Activated CD4-positive, alpha-beta T cell treated with anti-CD3 and anti-CD28 coated beads, Interleukin-2, amount 10 ng/mL, durations not matched to agents 24 days and 14 days (primary cell): ENCODE measurements around the gene MOV10. TPM values are rescaled to one million over a fixed set of nuclear protein-coding genes. Genes with fewer than 3 reads are reported as not detected.
"Not testable (repeated sequence)": the region's sequence is repeated elsewhere in the genome, so short reads cannot be mapped to it uniquely, and the experiment has no call there.

Experiments used
- DNase-seq: peaks from one replicate; pipeline ENCODE4 v3.0.0; 2022
- H3K27ac Mint-ChIP-seq: one replicate; pipeline ENCODE4 v1.8.0; 2022; ENCODE audit warnings: mild to moderate bottlenecking, mixed read lengths
- H3K27me3 Mint-ChIP-seq: one replicate; pipeline ENCODE4 v1.8.0; 2022; ENCODE audit warnings: mixed read lengths
- H3K36me3 Mint-ChIP-seq: one replicate; pipeline ENCODE4 v1.8.0; 2022; ENCODE audit warnings: low read depth, mild to moderate bottlenecking, mixed read lengths
- H3K4me1 Mint-ChIP-seq: one replicate; pipeline ENCODE4 v1.8.0; 2021; ENCODE audit warnings: mixed read lengths
- H3K4me3 Mint-ChIP-seq: one replicate; pipeline ENCODE4 v1.8.0; 2022; ENCODE audit warnings: mild to moderate bottlenecking, moderate library complexity, mixed read lengths
- H3K9me3 Mint-ChIP-seq: one replicate; pipeline ENCODE4 v1.8.0; 2021; ENCODE audit warnings: mixed read lengths
- intact Hi-C: fragments of 100-400 bp; cut with micrococcal nuclease; formaldehyde crosslinking; loops from one replicate; pipeline ENCODE4 v1.15.1; 2023
- total RNA-seq: library from RNA; stranded (reverse); gene quantifications from 2 replicates; pipeline ENCODE4 v1.2.3, GENCODE V29; 2022

MOV10 gene
- total RNA-seq, 1 donor from 2014 or later, result 76.7 TPM

GRCh38 chr1:112715264-112716053 is 41.0 kb downstream of the MOV10 start, which contains the start of gene PPM1J:
PPM1J (minus strand) TSS chr1:112715332; CDS start chr1:112715301, 31 bp downstream.
- DNase-seq, result peak; percentile 100
- H3K27ac Mint-ChIP-seq, result peak within 1 kb of the TSS; percentile 35
- peaks cover 29% of the 10 kb centered on the region for H3K4me1 Mint-ChIP-seq
- intact Hi-C loops, result loop anchor here (1.0 to 5.0 kb wide), 9 partner anchors 8 to 962 kb away; partner anchors contain the start of genes LRIG2, MOV10, RHOC and SLC16A1
- H3K27me3 Mint-ChIP-seq, result peaks cover 41% of the 10 kb centered on the region
- H3K36me3 Mint-ChIP-seq, result no peaks in the 10 kb centered on the region
- H3K4me3 Mint-ChIP-seq, result peak within 1 kb of the TSS; percentile 89
- H3K9me3 Mint-ChIP-seq, result no peaks in the 10 kb centered on the region

- Mint-ChIP-seq H3K36me3 (no peaks in the 10 kb centered on the region), H3K27me3 (peaks cover 39% of the 10 kb centered on the region), H3K27ac (no peak overlapping the region), H3K4me3 (peak overlapping the region; percentile 89), H3K4me1 (peaks cover 27% of the 10 kb centered on the region), H3K9me3 (no peaks in the 10 kb centered on the region)
- intact Hi-C loops, result loop anchor here (1.0 to 5.0 kb wide), 7 partner anchors 9 to 961 kb away; partner anchors contain the start of genes LRIG2, RHOC and SLC16A1
- peak; percentile 94 for DNase-seq
Measured at GRCh38 chr1:112716133-112716720, 41.8 kb downstream of the MOV10 start.

DNA sequence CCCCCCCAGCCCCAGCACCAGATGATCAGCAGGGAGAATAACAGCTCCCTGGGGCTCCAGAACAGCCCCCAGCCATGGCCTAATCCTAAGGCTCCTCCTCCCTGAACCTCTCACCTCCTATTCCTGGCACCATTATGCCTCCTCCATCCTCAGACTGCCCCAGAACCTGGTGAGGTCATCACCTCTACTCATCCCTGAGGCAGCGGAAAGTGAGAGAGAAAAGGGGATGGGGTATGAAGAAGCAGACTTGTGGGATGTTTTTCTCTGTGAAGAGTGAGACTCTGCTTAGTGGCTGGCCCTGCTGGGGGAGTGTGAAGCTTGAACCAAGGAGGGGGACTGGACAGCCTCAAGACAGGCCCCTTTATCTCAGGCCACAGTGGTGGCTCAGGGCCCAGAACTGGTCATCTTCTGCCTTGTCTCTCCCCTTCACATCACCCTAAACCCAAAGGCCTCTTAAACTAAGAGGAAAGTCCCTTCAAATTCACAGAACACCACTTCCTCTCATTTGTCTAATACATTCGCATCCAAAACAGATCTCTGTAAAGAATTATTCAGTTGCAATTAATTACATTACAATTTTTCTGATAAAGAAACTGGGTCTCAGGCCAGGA is 42.9 kb downstream of the MOV10 start:
- H3K9me3 Mint-ChIP-seq, result no peaks in the 10 kb centered on the region
- intact Hi-C loops, result loop anchor here (2.0 to 5.0 kb wide), 3 partner anchors 240 to 960 kb away; partner anchors contain the start of genes LRIG2 and SLC16A1
- H3K27me3 Mint-ChIP-seq, result peaks cover 41% of the 10 kb centered on the region
- no peak overlapping the region for H3K4me3 Mint-ChIP-seq
- H3K4me1 Mint-ChIP-seq, result peaks cover 27% of the 10 kb centered on the region
- H3K27ac Mint-ChIP-seq, result peak overlapping the region; percentile 37
- H3K36me3 Mint-ChIP-seq, result no peaks in the 10 kb centered on the region
- DNase-seq, result no peak

DNA sequence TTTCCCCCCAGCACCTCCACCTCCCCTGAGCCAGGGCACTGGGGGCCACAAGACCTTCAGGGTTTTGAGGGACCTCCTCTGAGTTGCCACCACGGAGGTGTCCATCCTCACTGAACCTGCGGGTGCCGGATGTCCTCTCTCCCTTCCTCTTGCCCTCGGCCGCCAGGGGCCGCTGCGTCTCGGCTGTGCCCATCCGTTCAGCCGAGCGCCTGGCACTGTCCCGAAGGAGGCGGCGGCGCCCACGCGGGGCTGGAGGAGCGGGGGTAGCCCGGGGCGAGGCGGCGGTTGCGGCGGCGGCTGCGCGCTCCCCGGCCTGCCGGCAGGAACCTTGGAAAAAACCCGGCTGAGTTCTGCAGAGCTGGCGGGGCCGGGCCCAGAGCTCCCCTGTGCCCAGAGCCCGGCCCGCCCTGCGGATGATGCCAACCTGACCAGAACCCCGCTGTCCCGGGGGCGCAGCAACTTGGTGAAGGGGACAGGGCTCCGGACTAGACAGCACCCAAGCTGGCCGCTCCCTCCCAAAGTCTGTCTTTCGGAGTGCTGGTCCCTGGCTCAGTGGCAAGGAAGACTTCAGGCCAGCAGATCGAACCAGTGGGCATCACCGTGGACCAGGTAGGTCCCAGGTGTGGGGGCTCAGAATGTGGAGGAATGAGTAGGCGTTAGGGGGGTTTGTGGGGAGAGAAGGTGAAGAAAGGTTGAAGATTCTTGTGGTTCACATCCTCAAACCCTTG is 44.4 kb downstream of the MOV10 start:
- Mint-ChIP-seq H3K27ac (peak overlapping the region; percentile 79), H3K4me1 (peaks cover 32% of the 10 kb centered on the region), H3K4me3 (peak overlapping the region; percentile 26), H3K36me3 (no peaks in the 10 kb centered on the region), H3K9me3 (no peaks in the 10 kb centered on the region), H3K27me3 (peaks cover 34% of the 10 kb centered on the region)
- intact Hi-C loops, result loop anchor here (5.0 kb wide), 2 partner anchors 238 to 958 kb away; partner anchors contain the start of gene SLC16A1
- DNase-seq, result peak; percentile 94

GRCh38 chr1:112719706-112720105 is 45.2 kb downstream of the MOV10 start:
- Mint-ChIP-seq H3K36me3 (no peaks in the 10 kb centered on the region), H3K27ac (no peak overlapping the region), H3K4me1 (peaks cover 27% of the 10 kb centered on the region), H3K27me3 (peaks cover 28% of the 10 kb centered on the region), H3K4me3 (no peak overlapping the region), H3K9me3 (no peaks in the 10 kb centered on the region)
- no peak for DNase-seq
- intact Hi-C loops, result loop anchor here (5.0 kb wide), 2 partner anchors 238 to 958 kb away; partner anchors contain the start of gene SLC16A1

GRCh38 chr1:112720800-112721199 is 46.3 kb downstream of the MOV10 start:
- DNase-seq, result no peak
- H3K36me3 Mint-ChIP-seq, result no peaks in the 10 kb centered on the region
- intact Hi-C loops, result no loop called here
- peaks cover 23% of the 10 kb centered on the region for H3K4me1 Mint-ChIP-seq
- H3K9me3 Mint-ChIP-seq, result no peaks in the 10 kb centered on the region
- H3K27ac Mint-ChIP-seq, result no peak overlapping the region
- no peak overlapping the region for H3K4me3 Mint-ChIP-seq
- H3K27me3 Mint-ChIP-seq, result peaks cover 28% of the 10 kb centered on the region

- not testable (repeated sequence) for H3K4me3 Mint-ChIP-seq
Measured at GRCh38 chr1:112721294-112721693, 46.8 kb downstream of the MOV10 start.

GRCh38 chr1:112721966-112722524 is 47.6 kb downstream of the MOV10 start:
- Mint-ChIP-seq H3K4me3 (no peak overlapping the region), H3K4me1 (peaks cover 14% of the 10 kb centered on the region), H3K27me3 (peaks cover 29% of the 10 kb centered on the region), H3K36me3 (no peaks in the 10 kb centered on the region), H3K9me3 (no peaks in the 10 kb centered on the region), H3K27ac (no peak overlapping the region)
- no peak for DNase-seq
- intact Hi-C loops, result no loop called here

More at GRCh38 chr1:112721294-112721693, 46.8 kb downstream of the MOV10 start:
- H3K36me3 Mint-ChIP-seq, H3K9me3 Mint-ChIP-seq, intact Hi-C loops, H3K27ac Mint-ChIP-seq, DNase-seq: not testable (repeated sequence)
- peaks cover 28% of the 10 kb centered on the region for H3K27me3 Mint-ChIP-seq
- peaks cover 18% of the 10 kb centered on the region for H3K4me1 Mint-ChIP-seq

GRCh38 chr1:112722601-112723510 is 48.4 kb downstream of the MOV10 start:
- peaks cover 29% of the 10 kb centered on the region for H3K27me3 Mint-ChIP-seq
- intact Hi-C loops, result no loop called here
- H3K4me3 Mint-ChIP-seq, result peak overlapping the region; percentile 0
- H3K4me1 Mint-ChIP-seq, result peaks cover 8% of the 10 kb centered on the region
- H3K27ac Mint-ChIP-seq, result no peak overlapping the region
- H3K9me3 Mint-ChIP-seq, result no peaks in the 10 kb centered on the region
- DNase-seq, result peak; percentile 58
- H3K36me3 Mint-ChIP-seq, result no peaks in the 10 kb centered on the region

DNA sequence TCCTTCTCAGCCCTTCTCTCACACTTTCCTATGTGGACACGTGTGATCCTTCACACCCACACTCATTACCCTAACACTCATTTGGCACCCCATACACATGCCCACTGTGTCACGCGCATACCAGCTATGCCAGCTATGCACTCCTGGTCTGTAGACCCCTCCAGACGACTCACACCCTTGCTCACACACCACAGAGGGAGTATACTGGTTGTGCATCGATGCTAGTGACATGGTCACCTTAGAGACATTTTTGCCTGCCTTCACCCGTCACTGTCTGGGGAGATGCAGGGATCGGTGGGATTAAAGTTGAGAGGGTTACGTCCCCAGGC is 49.0 kb downstream of the MOV10 start:
- intact Hi-C loops, result no loop called here
- H3K27me3 Mint-ChIP-seq, result peaks cover 29% of the 10 kb centered on the region
- peak; percentile 54 for DNase-seq
- no peak overlapping the region for H3K27ac Mint-ChIP-seq
- peak overlapping the region; percentile 0 for H3K4me3 Mint-ChIP-seq
- H3K9me3 Mint-ChIP-seq, result no peaks in the 10 kb centered on the region
- H3K36me3 Mint-ChIP-seq, result no peaks in the 10 kb centered on the region
- peaks cover 8% of the 10 kb centered on the region for H3K4me1 Mint-ChIP-seq

GRCh38 chr1:112724240-112724639 is 49.8 kb downstream of the MOV10 start:
- H3K9me3 Mint-ChIP-seq, H3K36me3 Mint-ChIP-seq, H3K4me1 Mint-ChIP-seq, DNase-seq, H3K27ac Mint-ChIP-seq, H3K4me3 Mint-ChIP-seq, intact Hi-C loops: not testable (repeated sequence)
- peaks cover 26% of the 10 kb centered on the region for H3K27me3 Mint-ChIP-seq

- no peak overlapping the region for H3K4me3 Mint-ChIP-seq
- no peaks in the 10 kb centered on the region for H3K9me3 Mint-ChIP-seq
- no peaks in the 10 kb centered on the region for H3K36me3 Mint-ChIP-seq
- H3K27me3 Mint-ChIP-seq, result peaks cover 8% of the 10 kb centered on the region
- intact Hi-C loops, result no loop called here
- H3K4me1 Mint-ChIP-seq, result peaks cover 5% of the 10 kb centered on the region
- no peak overlapping the region for H3K27ac Mint-ChIP-seq
- DNase-seq, result no peak
Measured at GRCh38 chr1:112727716-112728115, 53.3 kb downstream of the MOV10 start.
